ENCODE results near the gene PIP5K1C. TPM values are rescaled to one million over a fixed set of nuclear protein-coding genes. Genes with fewer than 3 reads are reported as not detected.

PIP5K1C gene
- total RNA-seq, 1 experiment from 2014 or later: 23.6 TPM

- no peaks in the 10 kb centered on the region for H3K9me3 Mint-ChIP-seq (ENCODE audit: low read depth, unreplicated experiment)
- H3K4me1 Mint-ChIP-seq (ENCODE audit: low read depth, unreplicated experiment): no peaks in the 10 kb centered on the region
- CTCF ChIA-PET: no interaction called here
- H3K36me3 Mint-ChIP-seq (ENCODE audit: insufficient read depth, unreplicated experiment): peaks cover 12% of the 10 kb centered on the region
- no peak overlapping the region for H3K27ac Mint-ChIP-seq (ENCODE audit: unreplicated experiment)
- TF ChIP-seq CTCF (IDR thresholded peaks at IDR 0.05; ENCODE audit: unreplicated experiment): no peak
- H3K27me3 Mint-ChIP-seq (ENCODE audit: unreplicated experiment): no peaks in the 10 kb centered on the region
- no TSS peak for BruUV-seq (replicated peaks)
- H3K4me3 Mint-ChIP-seq (ENCODE audit: low read depth, unreplicated experiment): no peak overlapping the region
- DNase-seq: no peak
- intact Hi-C loops (cut with micrococcal nuclease; ENCODE audit: unreplicated experiment): no loop called here
Observed at GRCh38 chr19:3642987-3643673, 57.1 kb downstream of the PIP5K1C start.

GRCh38 chr19:3642296-3642695 is 58.0 kb downstream of the PIP5K1C start:
- CTCF ChIA-PET: no interaction called here
- H3K4me1 Mint-ChIP-seq (ENCODE audit: low read depth, unreplicated experiment): no peaks in the 10 kb centered on the region
- no TSS peak for BruUV-seq (replicated peaks)
- no peak for DNase-seq
- peaks cover 12% of the 10 kb centered on the region for H3K36me3 Mint-ChIP-seq (ENCODE audit: insufficient read depth, unreplicated experiment)
- no peak overlapping the region for H3K27ac Mint-ChIP-seq (ENCODE audit: unreplicated experiment)
- no peaks in the 10 kb centered on the region for H3K27me3 Mint-ChIP-seq (ENCODE audit: unreplicated experiment)
- TF ChIP-seq CTCF (IDR thresholded peaks at IDR 0.05; ENCODE audit: unreplicated experiment): no peak
- H3K9me3 Mint-ChIP-seq (ENCODE audit: low read depth, unreplicated experiment): no peaks in the 10 kb centered on the region
- intact Hi-C loops (cut with micrococcal nuclease; ENCODE audit: unreplicated experiment): no loop called here
- no peak overlapping the region for H3K4me3 Mint-ChIP-seq (ENCODE audit: low read depth, unreplicated experiment)

DNA sequence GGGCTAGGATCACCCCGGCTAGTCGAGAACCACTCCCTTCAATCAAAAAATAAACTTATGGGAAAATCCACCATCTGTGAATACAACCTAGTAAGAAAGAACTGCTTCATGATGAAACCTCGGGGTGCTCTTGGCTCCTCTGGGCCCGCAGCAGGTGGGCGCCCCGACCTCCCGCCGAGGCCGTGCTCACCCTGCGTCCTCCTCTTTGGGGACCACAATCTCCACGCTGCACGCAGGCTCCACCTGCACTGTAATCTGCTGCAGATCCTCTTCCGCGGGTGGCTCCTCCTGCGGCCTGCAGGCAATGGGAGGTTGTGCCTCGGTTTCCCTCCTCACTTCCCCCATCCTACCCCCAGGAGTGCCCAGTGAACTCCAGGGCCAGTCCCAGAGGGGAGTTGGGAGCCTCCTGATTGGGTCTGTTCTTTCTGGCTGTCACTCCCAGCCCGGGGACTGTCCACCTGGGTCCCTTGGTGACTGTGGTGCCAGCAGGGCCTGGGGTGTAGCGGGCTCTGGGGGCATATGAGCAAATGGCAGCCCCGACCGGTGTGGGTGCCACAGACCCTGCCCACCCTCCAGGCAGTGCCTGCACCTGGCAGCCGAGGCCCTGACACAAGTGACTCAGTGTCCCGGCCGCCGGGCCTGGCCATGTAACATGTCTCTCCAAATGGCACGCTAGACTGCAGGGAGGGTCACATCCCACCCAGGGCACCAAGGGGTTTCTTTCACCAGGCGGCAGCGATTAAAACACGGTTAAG is 58.6 kb downstream of the PIP5K1C start:
- no peak for TF ChIP-seq CTCF (IDR thresholded peaks at IDR 0.05; ENCODE audit: unreplicated experiment)
- Mint-ChIP-seq H3K27me3 (ENCODE audit: unreplicated experiment) (no peaks in the 10 kb centered on the region), H3K27ac (ENCODE audit: unreplicated experiment) (no peak overlapping the region), H3K4me3 (ENCODE audit: low read depth, unreplicated experiment) (no peak overlapping the region), H3K36me3 (ENCODE audit: insufficient read depth, unreplicated experiment) (peaks cover 12% of the 10 kb centered on the region), H3K9me3 (ENCODE audit: low read depth, unreplicated experiment) (no peaks in the 10 kb centered on the region), H3K4me1 (ENCODE audit: low read depth, unreplicated experiment) (no peaks in the 10 kb centered on the region)
- no peak for DNase-seq
- intact Hi-C loops (cut with micrococcal nuclease; ENCODE audit: unreplicated experiment): no loop called here
- CTCF ChIA-PET: no interaction called here
- BruUV-seq (replicated peaks): no TSS peak

GRCh38 chr19:3639479-3639878 is 60.8 kb downstream of the PIP5K1C start:
- Mint-ChIP-seq H3K27ac (ENCODE audit: unreplicated experiment) (no peak overlapping the region), H3K4me3 (ENCODE audit: low read depth, unreplicated experiment) (no peak overlapping the region), H3K36me3 (ENCODE audit: insufficient read depth, unreplicated experiment) (peaks cover 12% of the 10 kb centered on the region), H3K27me3 (ENCODE audit: unreplicated experiment) (no peaks in the 10 kb centered on the region), H3K4me1 (ENCODE audit: low read depth, unreplicated experiment) (no peaks in the 10 kb centered on the region), H3K9me3 (ENCODE audit: low read depth, unreplicated experiment) (no peaks in the 10 kb centered on the region)
- intact Hi-C loops (cut with micrococcal nuclease; ENCODE audit: unreplicated experiment): no loop called here
- no peak for TF ChIP-seq CTCF (IDR thresholded peaks at IDR 0.05; ENCODE audit: unreplicated experiment)
- BruUV-seq (replicated peaks): no TSS peak
- CTCF ChIA-PET: no interaction called here
- DNase-seq: no peak
